Stimulated activated CD8-positive, alpha-beta memory T cell treated with anti-CD3 and anti-CD28 coated beads, Interleukin-2, amount 100 ng/mL, for 48 hours (primary cell): ENCODE data around the gene ATP5ME.
A peak's percentile ranks its signal among the peaks of the same experiment; 100 is the strongest.
"Not testable (repeated sequence)": the region's sequence is repeated elsewhere in the genome, so short reads cannot be mapped to it uniquely, and the experiment has no call there.

Experiments
- DNase-seq, 2 donors: peaks; one replicate each; pipeline ENCODE4 v3.0.0-alpha.2; 2020; ENCODE audit warnings: low read depth in 2 of 2

ATP5ME gene

GRCh38 chr4:656436-657337 lies 17.4 kb downstream of the ATP5ME start:
- DNase-seq, result no peak

DNA sequence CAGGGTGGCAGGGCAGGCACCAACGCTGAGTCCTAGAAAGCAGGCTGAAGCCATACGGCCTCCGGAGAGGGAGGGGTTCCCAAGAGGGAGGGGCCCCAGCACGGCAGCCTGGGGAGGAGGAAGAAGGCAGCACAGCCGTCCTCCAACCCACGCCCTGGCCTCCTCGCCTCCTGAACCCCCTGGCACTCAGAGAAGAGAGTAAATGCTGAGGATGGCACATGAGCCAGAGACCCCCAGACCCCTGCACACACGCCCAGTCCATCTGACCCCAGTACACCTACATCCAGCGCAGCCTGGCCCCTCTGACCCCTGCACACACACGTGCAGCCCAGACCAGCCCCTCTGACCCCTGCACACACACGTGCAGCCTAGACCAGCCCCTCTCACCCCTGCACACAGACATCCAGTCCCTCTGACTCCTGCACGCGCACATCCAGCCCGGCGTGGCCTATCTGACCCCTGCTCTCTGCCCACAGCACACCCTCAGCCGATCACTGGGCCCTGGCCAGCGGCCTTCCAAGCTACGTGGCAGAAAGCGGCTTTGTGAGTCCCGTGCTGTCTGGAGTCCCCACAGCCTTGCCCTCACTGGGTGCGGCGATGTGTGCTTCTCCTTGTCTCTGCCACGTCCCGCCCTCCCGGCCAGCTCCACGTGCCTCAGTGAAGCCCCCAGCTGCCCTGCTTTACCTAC lies 18.5 kb downstream of the ATP5ME start:
- no peak for DNase-seq

- no peak for DNase-seq
These were observed 19.1 kb downstream of the ATP5ME start for GRCh38 chr4:654871-655463.

GRCh38 chr4:654503-654845 lies 19.6 kb downstream of the ATP5ME start:
- DNase-seq, result no peak

DNA sequence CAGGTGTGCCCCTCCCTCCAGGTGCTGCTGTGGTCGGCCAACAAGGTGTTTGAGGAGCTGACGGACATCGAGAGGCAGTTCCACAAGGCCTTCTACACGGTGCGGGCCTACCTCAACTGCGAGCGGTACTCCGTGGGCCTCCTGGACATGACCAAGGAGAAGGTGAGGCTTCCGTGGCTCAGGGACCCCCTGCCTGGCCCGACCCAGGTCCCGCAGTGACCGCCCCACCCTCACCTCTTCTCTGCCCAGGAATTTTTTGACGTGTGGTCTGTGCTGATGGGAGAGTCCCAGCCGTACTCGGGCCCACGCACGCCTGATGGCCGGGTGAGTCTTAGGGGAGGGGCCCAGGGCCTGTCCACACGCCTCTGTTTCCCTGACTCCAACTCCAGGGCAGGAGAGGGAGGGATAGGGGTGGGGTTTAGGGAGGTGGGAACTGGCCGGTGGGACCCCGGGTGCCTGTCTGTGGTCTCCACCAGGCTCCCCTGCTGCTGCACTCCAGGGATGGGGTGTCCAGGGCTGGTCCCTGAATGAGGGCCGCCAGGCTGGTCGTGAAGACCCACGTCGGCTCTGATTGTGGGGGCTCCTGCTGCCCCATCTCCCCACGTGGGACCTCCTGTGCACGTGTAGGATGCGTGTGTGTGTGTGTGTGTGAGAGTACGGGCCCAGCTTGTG lies 20.1 kb downstream of the ATP5ME start:
- no peak for DNase-seq

- DNase-seq, result no peak
These were observed 20.8 kb downstream of the ATP5ME start for GRCh38 chr4:653080-653821.

DNA sequence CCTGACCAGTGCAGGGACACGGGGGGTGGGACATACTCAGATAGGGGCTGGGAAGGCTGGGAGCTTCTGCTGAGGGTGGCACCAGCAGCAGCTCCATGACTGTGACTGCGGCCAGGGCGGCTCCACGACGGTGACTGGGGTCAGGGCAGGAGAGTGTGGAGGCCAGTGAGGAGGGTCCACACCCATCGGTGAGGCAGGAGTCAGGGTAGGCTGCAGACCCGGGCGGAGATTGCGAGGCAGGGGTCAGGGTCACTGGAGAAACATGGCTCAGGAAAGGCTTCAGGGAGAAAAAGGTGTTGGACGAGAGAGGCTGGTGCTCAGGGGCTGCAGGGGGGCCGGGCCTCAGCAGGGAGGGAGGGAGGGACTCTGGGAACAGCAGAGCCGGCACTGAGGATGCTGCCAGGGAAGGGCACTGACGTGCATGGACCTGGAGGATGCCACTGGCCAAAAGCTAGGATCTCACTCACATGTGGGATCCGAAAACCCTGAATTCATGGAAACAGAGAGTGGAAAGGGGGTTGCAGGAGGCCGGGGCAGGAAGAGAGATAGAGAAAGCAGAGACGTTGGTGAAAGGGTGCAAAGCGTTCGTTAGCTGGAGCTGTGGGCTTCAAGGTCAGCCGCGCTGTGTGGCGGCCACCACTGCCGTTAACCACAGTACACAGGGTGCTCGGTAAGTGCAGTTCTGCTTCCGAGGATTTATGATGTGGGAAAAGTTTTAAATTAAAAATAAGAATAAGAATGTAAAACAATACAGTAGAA lies 22.0 kb downstream of the ATP5ME start:
- DNase-seq, result no peak

- no peak for DNase-seq
These were observed 22.9 kb downstream of the ATP5ME start for GRCh38 chr4:650951-651883.

DNA sequence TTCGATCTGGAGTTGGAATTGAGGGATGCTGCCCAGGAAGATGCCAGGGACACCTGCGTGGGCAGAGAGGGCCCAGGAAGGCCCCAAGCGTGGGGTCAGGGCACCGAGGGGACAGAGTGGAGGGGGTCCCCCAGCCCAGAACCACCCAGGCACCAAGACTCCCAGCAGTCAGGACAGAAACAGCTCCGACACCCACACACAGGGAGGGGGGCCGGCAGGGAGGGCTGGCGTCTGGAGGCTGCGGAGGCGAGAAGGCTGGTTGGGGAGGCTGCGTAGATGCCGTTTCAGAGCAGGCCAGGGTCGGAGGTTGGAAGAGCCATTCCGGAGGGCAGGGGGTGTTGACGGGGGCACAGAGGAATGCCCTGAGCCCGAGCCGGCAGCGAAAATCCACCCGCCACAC lies 23.6 kb downstream of the ATP5ME start:
- no peak for DNase-seq

DNA sequence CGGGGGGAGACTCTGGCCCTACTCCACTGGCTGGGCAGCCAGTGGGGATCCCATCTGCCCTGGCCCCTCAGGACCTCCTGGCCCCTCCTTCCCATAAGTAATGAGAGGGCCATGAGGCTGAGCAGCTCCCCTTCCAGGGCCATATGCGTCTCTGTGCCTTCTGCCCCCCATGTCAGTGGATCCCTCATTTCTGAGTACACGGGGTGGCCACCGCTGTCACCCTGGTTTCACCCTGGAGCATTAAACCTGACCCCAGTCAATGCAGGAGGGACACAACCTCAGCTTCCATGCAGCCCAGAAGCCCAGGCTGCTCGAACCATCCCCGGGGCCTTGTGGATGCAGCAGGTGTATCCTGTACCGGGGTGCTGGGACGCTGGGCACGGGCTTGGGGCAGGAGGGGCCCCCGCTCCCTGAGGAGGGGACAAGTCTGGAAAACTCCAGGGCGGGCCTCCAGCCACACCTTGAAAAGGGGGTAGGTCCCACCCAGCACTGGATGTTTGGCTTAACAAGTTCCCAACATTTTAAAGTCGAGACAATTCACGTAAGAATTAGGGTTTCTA lies 24.2 kb downstream of the ATP5ME start:
- no peak for DNase-seq

- no peak for DNase-seq
These were observed 24.8 kb downstream of the ATP5ME start for GRCh38 chr4:649293-649625.

DNA sequence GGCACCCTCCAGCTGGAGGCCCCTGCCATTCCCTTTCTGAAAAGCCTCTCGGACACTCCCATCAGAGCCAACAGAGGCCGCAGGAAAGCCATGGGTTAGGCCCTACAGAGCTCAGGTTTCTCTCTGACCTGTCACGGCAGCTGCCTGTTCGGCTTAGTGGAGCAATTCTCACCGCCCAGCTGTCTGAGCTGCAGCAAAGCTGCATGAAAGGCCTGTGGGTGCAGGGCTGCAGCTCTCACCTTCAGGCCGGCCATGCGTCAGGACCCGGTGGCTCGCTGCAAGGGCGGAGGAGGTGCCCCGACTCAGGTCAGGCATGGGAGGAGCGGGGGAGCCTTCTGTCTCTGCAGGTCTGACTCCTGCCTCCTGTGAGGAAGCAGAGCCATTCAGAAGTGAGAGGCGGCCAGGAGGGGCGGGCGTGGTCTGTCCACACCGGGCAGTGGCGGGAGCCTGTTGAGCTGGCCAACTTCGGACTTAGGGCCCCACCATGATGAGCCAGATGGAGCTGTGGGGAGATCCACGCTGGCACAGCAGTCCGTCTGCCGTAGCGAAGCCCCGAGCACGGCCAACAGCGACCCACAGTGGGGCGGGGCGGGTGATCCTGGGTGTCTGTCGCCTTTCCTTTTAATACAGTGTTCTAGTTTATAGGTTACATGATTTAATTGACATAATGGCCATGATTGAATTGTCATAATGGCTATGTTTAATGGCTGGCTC lies 25.3 kb downstream of the ATP5ME start:
- no peak for DNase-seq

DNA sequence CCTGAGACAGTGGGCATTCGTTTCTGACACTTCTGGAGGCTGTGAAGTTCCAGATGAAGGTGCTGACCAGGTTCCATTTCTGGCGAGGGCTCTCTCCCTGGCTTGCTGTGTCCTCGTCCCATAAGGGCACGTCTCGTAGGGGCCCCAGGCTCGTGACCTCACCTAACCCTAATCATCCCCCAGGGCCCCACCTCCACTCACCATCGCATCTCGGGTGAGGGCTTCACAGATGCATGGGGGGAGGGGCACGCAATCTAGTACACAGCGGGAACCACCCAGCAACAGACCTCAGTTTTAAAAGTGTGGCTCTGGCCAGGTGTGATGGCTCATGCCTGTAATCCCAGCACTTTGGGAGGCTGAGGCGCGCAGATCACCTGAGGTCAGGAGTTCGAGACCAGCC lies 26.6 kb downstream of the ATP5ME start:
- no peak for DNase-seq

DNA sequence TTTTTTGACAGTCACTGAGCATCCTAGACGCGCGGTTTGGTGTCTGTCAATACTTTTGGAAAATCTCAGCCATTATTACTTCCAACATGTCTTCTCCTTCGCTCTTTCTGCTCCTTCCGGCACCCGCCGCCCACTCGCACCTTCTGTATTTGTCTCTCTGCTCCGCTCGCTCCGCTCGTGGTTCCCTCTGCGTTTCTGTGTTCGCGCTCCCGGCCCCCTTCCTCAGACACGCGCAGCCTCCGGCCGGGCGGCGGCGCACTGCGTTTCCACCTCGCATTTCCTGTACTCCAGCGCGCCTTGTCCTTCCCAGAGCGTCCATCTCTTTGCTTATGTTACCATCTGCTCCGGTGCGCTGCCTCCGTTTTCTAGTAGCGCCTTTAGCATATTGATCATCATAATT lies 27.6 kb downstream of the ATP5ME start:
- peak in 1 of 2 donors; percentile 16 for DNase-seq

- not testable (repeated sequence) for DNase-seq
These were observed 31.7 kb downstream of the ATP5ME start for GRCh38 chr4:642366-642765.

DNA sequence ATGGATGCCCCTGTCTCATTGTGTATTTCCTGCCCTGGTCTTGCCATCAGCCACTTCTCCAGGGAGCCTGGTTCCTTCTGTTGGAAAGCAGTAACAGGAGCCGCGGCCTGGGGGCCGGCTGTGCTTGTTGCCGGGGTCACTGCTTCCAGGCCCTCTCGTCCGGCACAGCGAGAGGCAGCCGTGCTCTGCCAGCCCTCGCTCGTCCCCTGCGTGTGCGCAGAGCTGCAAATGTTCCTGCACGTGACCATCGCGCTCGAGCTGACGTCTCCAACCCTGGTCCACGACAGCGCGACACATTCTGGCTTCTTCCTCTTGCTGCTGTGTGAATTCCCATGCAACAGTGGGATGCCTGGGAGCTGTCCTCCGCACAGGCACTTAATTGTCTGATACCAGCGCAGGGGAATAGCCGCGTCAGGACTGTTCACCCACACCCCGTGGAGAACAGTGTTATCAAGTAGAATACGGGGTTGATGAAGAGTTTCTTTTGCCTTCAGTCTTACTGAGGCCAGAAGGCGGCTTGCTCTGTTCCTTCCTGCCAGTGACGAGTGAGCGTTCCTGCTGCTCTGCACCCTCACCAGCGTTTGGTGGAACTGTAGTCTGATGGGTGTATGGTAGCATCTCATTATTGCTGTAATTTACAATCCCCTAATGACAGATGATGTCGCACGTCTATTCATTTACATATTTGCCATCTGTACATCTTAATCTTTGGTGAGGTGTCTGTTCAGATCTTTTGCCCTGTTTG lies 36.4 kb downstream of the ATP5ME start:
- DNase-seq, result no peak

- no peak for DNase-seq
These were observed 37.4 kb downstream of the ATP5ME start for GRCh38 chr4:636628-637159.
